SJSA1 (cell line): Measurements from ENCODE around the gene USP21. TPM values are rescaled to one million over a fixed set of nuclear protein-coding genes. Genes with fewer than 3 reads are reported as not detected.

Source experiments
- DNase-seq, 2 experiments: peaks; one replicate each; pipeline ENCODE4 v3.0.0-alpha.2; 2015 to 2020; ENCODE audit warnings: low spot score in 2 of 2, low read depth in 1 of 2
- H3K27ac ChIP-seq: fragments of 250-450 bp; sonication (Bioruptor Pico); 2 replicates; pipeline ENCODE4 v1.5.1; 2020; ENCODE audit warnings: mild to moderate bottlenecking, moderate library complexity
- H3K27me3 ChIP-seq: fragments of 250-450 bp; sonication (Bioruptor Pico); replicated peaks from 2 replicates; pipeline ENCODE4 v1.5.1; 2020; ENCODE audit warnings: mild to moderate bottlenecking, moderate library complexity
- H3K36me3 ChIP-seq: fragments of 250-450 bp; sonication (Bioruptor Pico); 2 replicates; pipeline ENCODE4 v1.5.1; 2020; ENCODE audit warnings: mild to moderate bottlenecking
- H3K4me1 ChIP-seq: fragments of 250-450 bp; sonication (Bioruptor Pico); replicated peaks from 2 replicates; pipeline ENCODE4 v1.6.1; 2021; ENCODE audit warnings: mild to moderate bottlenecking
- H3K4me3 ChIP-seq: fragments of 250-450 bp; sonication (Bioruptor Pico); 2 replicates; pipeline ENCODE4 v1.5.1; 2020; ENCODE audit warnings: mild to moderate bottlenecking
- H3K9me3 ChIP-seq: fragments of 250-450 bp; sonication (Bioruptor Pico); replicated peaks from 2 replicates; pipeline ENCODE4 v1.5.1; 2020; ENCODE audit warnings: mild to moderate bottlenecking
- total RNA-seq: library from RNA; depleted of rRNA; stranded (reverse); fragments of >200 nt; shearing (Covaris generic); gene quantifications from 2 replicates; pipeline ENCODE4 v1.2.3, GENCODE V29; 2014

The USP21 gene
- total RNA-seq, 1 experiment from 2014 or later, result 4.8 TPM

- peak; percentile 85 to 91 for DNase-seq
- H3K4me1 ChIP-seq, result peaks cover 9% of the 10 kb centered on the region
Measured at GRCh38 chr1:161153682-161154337, 5.5 kb upstream of the USP21 start, which contains the start of gene UFC1. Gene UFC1, plus strand, starts transcription at chr1:161153978. Its CDS starts 20 bp downstream, at chr1:161153998.

GRCh38 chr1:161157867-161158266 lies 1.4 kb upstream of the USP21 start:
- Histone ChIP-seq H3K27ac (no peak overlapping the region), H3K4me3 (no peak overlapping the region), H3K4me1 (peaks cover 23% of the 10 kb centered on the region), H3K27me3 (no peaks in the 10 kb centered on the region), H3K9me3 (no peaks in the 10 kb centered on the region), H3K36me3 (peaks cover 61% of the 10 kb centered on the region)
- DNase-seq, result no peak

More at GRCh38 chr1:161153682-161154337, 5.5 kb upstream of the USP21 start, which contains the start of gene UFC1:
- peak within 1 kb of the TSS; percentile 93 for H3K27ac ChIP-seq
- H3K27me3 ChIP-seq, result no peaks in the 10 kb centered on the region
- peaks cover 33% of the 10 kb centered on the region for H3K36me3 ChIP-seq
- peak within 1 kb of the TSS; percentile 59 for H3K4me3 ChIP-seq
- no peaks in the 10 kb centered on the region for H3K9me3 ChIP-seq

- H3K4me1 ChIP-seq, result peaks cover 23% of the 10 kb centered on the region
- peaks cover 66% of the 10 kb centered on the region for H3K36me3 ChIP-seq
- H3K27me3 ChIP-seq, result no peaks in the 10 kb centered on the region
- no peaks in the 10 kb centered on the region for H3K9me3 ChIP-seq
- DNase-seq, result no peak
- peak overlapping the region; percentile 67; the same call in 1 of the 2 replicates for H3K4me3 ChIP-seq
- H3K27ac ChIP-seq, result peak overlapping the region; percentile 70
Measured at GRCh38 chr1:161158316-161159010, 837 bp upstream of the USP21 start.

- H3K27ac ChIP-seq, result peak overlapping the region; percentile 70
- H3K4me3 ChIP-seq, result peak overlapping the region; percentile 67
- H3K9me3 ChIP-seq, result no peaks in the 10 kb centered on the region
- DNase-seq, result no peak
- peaks cover 17% of the 10 kb centered on the region for H3K4me1 ChIP-seq
- H3K27me3 ChIP-seq, result no peaks in the 10 kb centered on the region
- H3K36me3 ChIP-seq, result peaks cover 74% of the 10 kb centered on the region
Measured at GRCh38 chr1:161159913-161160243, 578 bp downstream of the USP21 start.

- Histone ChIP-seq H3K27me3 (no peaks in the 10 kb centered on the region), H3K4me1 (peaks cover 23% of the 10 kb centered on the region), H3K4me3 (no peak overlapping the region), H3K9me3 (no peaks in the 10 kb centered on the region), H3K36me3 (peaks cover 69% of the 10 kb centered on the region), H3K27ac (no peak overlapping the region)
- no peak for DNase-seq
Measured at GRCh38 chr1:161160671-161161145, 1.4 kb downstream of the USP21 start.

- peaks cover 66% of the 10 kb centered on the region for H3K36me3 ChIP-seq
- no peaks in the 10 kb centered on the region for H3K9me3 ChIP-seq
- DNase-seq, result no peak
- H3K4me1 ChIP-seq, result peaks cover 26% of the 10 kb centered on the region
- no peak overlapping the region for H3K27ac ChIP-seq
- H3K27me3 ChIP-seq, result no peaks in the 10 kb centered on the region
- H3K4me3 ChIP-seq, result no peak overlapping the region
Measured at GRCh38 chr1:161161652-161162051, 2.4 kb downstream of the USP21 start.

DNA sequence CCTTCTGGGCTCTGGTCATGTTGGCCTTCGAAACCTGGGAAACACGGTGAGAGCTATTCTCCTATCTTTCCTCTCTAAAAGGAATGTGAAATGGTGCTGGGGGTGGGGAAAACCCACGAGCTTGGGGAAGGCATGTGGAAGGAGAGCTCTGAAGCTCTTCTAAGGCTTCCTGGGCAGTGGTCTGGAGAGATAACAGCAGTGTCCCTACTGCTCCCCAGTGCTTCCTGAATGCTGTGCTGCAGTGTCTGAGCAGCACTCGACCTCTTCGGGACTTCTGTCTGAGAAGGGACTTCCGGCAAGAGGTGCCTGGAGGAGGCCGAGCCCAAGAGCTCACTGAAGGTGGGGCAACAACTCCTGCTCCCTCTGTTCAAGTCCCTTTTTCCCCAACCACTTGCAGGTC lies 2.8 kb downstream of the USP21 start:
- peaks cover 62% of the 10 kb centered on the region for H3K36me3 ChIP-seq
- peaks cover 29% of the 10 kb centered on the region for H3K4me1 ChIP-seq
- H3K9me3 ChIP-seq, result no peaks in the 10 kb centered on the region
- DNase-seq, result no peak
- no peak overlapping the region for H3K4me3 ChIP-seq
- H3K27ac ChIP-seq, result no peak overlapping the region
- no peaks in the 10 kb centered on the region for H3K27me3 ChIP-seq

GRCh38 chr1:161162806-161163205 lies 3.5 kb downstream of the USP21 start:
- no peak for DNase-seq
- Histone ChIP-seq H3K9me3 (no peaks in the 10 kb centered on the region), H3K4me1 (peaks cover 31% of the 10 kb centered on the region), H3K36me3 (peaks cover 54% of the 10 kb centered on the region), H3K27me3 (no peaks in the 10 kb centered on the region), H3K27ac (no peak overlapping the region), H3K4me3 (no peak overlapping the region)

DNA sequence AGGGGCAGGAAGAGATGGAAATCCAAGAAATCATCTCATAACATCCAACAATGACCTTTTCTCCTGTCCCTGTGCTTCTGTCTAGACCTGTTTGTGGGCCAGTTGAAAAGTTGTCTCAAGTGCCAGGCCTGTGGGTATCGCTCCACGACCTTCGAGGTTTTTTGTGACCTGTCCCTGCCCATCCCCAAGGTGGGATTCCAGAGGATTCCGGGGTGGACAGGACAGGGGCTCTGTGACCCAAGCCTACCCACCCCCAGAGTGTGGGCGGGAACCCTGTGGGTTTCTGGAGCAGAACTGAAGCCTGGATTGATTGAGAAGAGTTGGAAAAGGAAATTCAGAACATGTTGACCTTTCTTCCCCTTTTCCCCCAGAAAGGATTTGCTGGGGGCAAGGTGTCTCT lies 4.5 kb downstream of the USP21 start:
- no peaks in the 10 kb centered on the region for H3K9me3 ChIP-seq
- no peak overlapping the region for H3K4me3 ChIP-seq

DNA sequence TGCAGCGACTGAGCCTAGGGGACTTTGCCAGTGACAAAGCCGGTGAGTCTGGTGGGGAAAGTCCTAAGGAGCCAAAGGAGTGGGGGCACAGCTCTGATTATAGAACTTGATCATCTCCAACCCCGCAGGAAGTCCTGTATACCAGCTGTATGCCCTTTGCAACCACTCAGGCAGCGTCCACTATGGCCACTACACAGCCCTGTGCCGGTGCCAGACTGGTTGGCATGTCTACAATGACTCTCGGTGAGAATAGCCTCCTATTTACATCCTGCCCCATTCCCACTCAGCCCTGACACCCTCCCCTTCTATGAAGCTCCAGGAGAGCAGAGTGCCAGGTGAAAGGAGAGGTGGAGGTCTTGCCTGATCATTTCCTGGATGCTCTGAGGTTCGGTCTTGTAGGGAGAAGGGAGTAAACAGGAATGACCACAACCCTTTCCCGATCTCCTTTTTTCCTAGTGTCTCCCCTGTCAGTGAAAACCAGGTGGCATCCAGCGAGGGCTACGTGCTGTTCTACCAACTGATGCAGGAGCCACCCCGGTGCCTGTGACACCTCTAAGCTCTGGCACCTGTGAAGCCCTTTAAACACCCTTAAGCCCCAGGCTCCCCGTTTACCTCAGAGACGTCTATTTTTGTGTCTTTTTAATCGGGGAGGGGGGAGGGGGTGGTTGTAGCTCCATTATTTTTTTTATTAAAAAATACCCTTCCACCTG lies 5.8 kb downstream of the USP21 start:
- no peaks in the 10 kb centered on the region for H3K27me3 ChIP-seq
- no peak for DNase-seq
- peaks cover 48% of the 10 kb centered on the region for H3K36me3 ChIP-seq
- peak overlapping the region; percentile 54 for H3K4me3 ChIP-seq
- H3K9me3 ChIP-seq, result no peaks in the 10 kb centered on the region
- H3K27ac ChIP-seq, result peak overlapping the region; percentile 80
- H3K4me1 ChIP-seq, result peaks cover 20% of the 10 kb centered on the region

More for the DNA sequence above, 4.5 kb downstream of the USP21 start:
- H3K27ac ChIP-seq, result no peak overlapping the region
- H3K4me1 ChIP-seq, result peaks cover 28% of the 10 kb centered on the region
- H3K36me3 ChIP-seq, result peaks cover 44% of the 10 kb centered on the region
- no peak for DNase-seq
- no peaks in the 10 kb centered on the region for H3K27me3 ChIP-seq

GRCh38 chr1:161165742-161166668 lies 6.7 kb downstream of the USP21 start, which contains the start of gene PPOX:
Gene PPOX, plus strand, starts transcription at chr1:161166426. Its CDS starts 422 bp downstream, at chr1:161166848.
- H3K4me1 ChIP-seq, result peaks cover 15% of the 10 kb centered on the region
- no peaks in the 10 kb centered on the region for H3K27me3 ChIP-seq
- no peaks in the 10 kb centered on the region for H3K9me3 ChIP-seq
- H3K36me3 ChIP-seq, result peaks cover 46% of the 10 kb centered on the region
- H3K4me3 ChIP-seq, result peak within 1 kb of the TSS; percentile 54
- DNase-seq, result peak; percentile 92 to 97
- H3K27ac ChIP-seq, result peak within 1 kb of the TSS; percentile 80

DNA sequence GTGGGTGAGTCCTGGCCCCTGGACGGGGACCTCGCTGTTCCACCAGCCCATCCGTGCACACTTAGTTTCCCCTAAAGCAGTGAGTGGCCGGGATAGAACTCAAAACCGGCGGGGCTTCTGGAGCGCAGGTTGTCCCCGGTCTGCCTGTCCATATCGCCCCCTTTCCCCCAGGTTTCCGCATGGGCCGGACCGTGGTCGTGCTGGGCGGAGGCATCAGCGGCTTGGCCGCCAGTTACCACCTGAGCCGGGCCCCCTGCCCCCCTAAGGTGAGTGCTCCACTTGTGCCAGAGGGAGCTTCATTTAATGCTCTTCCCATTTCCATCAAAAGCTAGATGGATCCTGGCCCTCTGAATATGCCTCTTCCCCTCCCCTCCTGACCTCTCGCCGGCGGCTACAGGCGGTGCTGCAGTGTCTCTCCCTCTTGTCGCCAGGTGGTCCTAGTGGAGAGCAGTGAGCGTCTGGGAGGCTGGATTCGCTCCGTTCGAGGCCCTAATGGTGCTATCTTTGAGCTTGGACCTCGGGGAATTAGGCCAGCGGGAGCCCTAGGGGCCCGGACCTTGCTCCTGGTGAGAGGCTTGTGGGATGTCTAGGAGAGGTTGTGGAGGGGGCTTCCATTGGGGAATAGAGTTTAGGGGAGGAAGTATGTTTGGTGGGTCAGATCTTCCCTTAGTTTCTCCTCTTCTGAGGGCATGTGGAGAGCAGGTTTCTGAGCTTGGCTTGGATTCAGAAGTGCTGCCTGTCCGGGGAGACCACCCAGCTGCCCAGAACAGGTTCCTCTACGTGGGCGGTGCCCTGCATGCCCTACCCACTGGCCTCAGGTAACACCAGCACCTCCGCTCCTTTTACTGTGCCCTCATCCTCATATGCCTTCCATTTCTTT lies 7.6 kb downstream of the USP21 start:
- Histone ChIP-seq H3K9me3 (no peaks in the 10 kb centered on the region), H3K27me3 (no peaks in the 10 kb centered on the region), H3K27ac (no peak overlapping the region), H3K4me1 (peaks cover 15% of the 10 kb centered on the region), H3K4me3 (peak overlapping the region; percentile 54), H3K36me3 (peaks cover 52% of the 10 kb centered on the region)
- DNase-seq, result no peak
